ENCODE results near the gene ARID5B.

Gene ARID5B

GRCh38 chr10:62036186-62037081, 134.9 kb downstream of the ARID5B start:
- DNase-seq (ENCODE audit: low spot score): no peak

- DNase-seq (ENCODE audit: low spot score): no peak
These were observed 135.8 kb downstream of the ARID5B start for GRCh38 chr10:62037166-62037831.

- DNase-seq (ENCODE audit: low spot score): no peak
These were observed 136.6 kb downstream of the ARID5B start for GRCh38 chr10:62037890-62038608.

GRCh38 chr10:62038609-62039190, 137.2 kb downstream of the ARID5B start:
- peak; percentile 84 for DNase-seq (ENCODE audit: low spot score)

- DNase-seq (ENCODE audit: low spot score): no peak
These were observed 138.5 kb downstream of the ARID5B start for GRCh38 chr10:62039954-62040353.

GRCh38 chr10:62040881-62041280, 139.4 kb downstream of the ARID5B start:
- no peak for DNase-seq (ENCODE audit: low spot score)

GRCh38 chr10:62043421-62044021, 142.0 kb downstream of the ARID5B start:
- peak; percentile 51 for DNase-seq (ENCODE audit: low spot score)

- DNase-seq (ENCODE audit: low spot score): no peak
These were observed 143.1 kb downstream of the ARID5B start for GRCh38 chr10:62044566-62044965.

- peak; percentile 65 for DNase-seq (ENCODE audit: low spot score)
These were observed 144.4 kb downstream of the ARID5B start for GRCh38 chr10:62045765-62046521.

- DNase-seq (ENCODE audit: low spot score): peak; percentile 59
These were observed 145.2 kb downstream of the ARID5B start for GRCh38 chr10:62046522-62047227.

- peak; percentile 47 for DNase-seq (ENCODE audit: low spot score)
These were observed 145.9 kb downstream of the ARID5B start for GRCh38 chr10:62047228-62047892.

- DNase-seq (ENCODE audit: low spot score): peak; percentile 43
These were observed 146.5 kb downstream of the ARID5B start for GRCh38 chr10:62047960-62048383.

GRCh38 chr10:62048470-62048869, 147.0 kb downstream of the ARID5B start:
- peak; percentile 86 for DNase-seq (ENCODE audit: low spot score)

GRCh38 chr10:62048919-62049623, 147.6 kb downstream of the ARID5B start:
- DNase-seq (ENCODE audit: low spot score): peak; percentile 72

GRCh38 chr10:62049624-62050345, 148.3 kb downstream of the ARID5B start:
- DNase-seq (ENCODE audit: low spot score): peak; percentile 38

- peak; percentile 37 for DNase-seq (ENCODE audit: low spot score)
These were observed 148.9 kb downstream of the ARID5B start for GRCh38 chr10:62050346-62050892.

GRCh38 chr10:62050893-62051433, 149.5 kb downstream of the ARID5B start:
- peak; percentile 89 for DNase-seq (ENCODE audit: low spot score)

GRCh38 chr10:62052276-62052675, 150.8 kb downstream of the ARID5B start:
- no peak for DNase-seq (ENCODE audit: low spot score)

All from CD4-positive, alpha-beta T cell treated with Interleukin-15 for 4 hours (primary cell).